SIG-M5 (cell line): ENCODE data around the gene CHTOP.

Experiments used
- DNase-seq: peaks from one replicate; lab custom pipeline; 2025; lab: John Stamatoyannopoulos, UW

CHTOP gene

GRCh38 chr1:153685544-153686340, 51.9 kb downstream of the CHTOP start:
- DNase-seq, result no peak

- DNase-seq, result no peak
These were observed 53.7 kb downstream of the CHTOP start for GRCh38 chr1:153687346-153688125.

GRCh38 chr1:153688276-153688675, 54.4 kb downstream of the CHTOP start:
- DNase-seq, result no peak

DNA sequence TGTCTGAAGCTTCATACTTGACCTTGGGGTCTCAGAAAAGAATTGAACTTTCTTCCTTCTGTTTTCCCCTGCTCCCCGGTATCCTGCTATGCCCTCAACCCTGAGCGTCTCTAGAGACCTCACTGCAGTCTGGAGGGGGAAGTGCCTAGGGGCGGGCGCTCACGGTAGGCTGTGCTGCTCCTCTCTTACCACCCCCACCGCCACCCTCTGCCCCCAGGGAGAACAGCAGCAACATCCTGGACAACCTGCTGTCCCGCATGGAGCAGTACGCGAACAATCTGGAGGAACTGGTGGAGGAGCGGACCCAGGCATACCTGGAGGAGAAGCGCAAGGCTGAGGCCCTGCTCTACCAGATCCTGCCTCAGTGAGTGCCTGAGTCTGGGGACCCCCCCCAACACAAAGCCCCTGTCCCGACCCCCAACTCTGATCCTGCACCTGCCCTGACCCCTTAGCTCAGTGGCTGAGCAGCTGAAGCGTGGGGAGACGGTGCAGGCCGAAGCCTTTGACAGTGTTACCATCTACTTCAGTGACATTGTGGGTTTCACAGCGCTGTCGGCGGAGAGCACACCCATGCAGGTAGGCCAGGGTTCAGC, 55.0 kb downstream of the CHTOP start:
- no peak for DNase-seq

- no peak for DNase-seq
These were observed 59.6 kb downstream of the CHTOP start for GRCh38 chr1:153693466-153693865.
